ENCODE measurements around the gene TBC1D22A. TPM values are rescaled to one million over a fixed set of nuclear protein-coding genes. Genes with fewer than 3 reads are reported as not detected.
"Not testable (repeated sequence)": the region's sequence is repeated elsewhere in the genome, so short reads cannot be mapped to it uniquely, and the experiment has no call there.

TBC1D22A gene
- total RNA-seq, 3 donors from 2014 or later, result 19.0 to 23.6 (median 23.6) TPM

GRCh38 chr22:47048123-47049077 is 285.9 kb downstream of the TBC1D22A start:
- no peak for TF ChIP-seq CTCF (IDR thresholded peaks at IDR 0.05)
- no peak for TF ChIP-seq POLR2AphosphoS5 (IDR thresholded peaks at IDR 0.05)
- TF ChIP-seq POLR2A (IDR thresholded peaks at IDR 0.05), result no peak
- Histone ChIP-seq H3K4me1 (no peaks in the 10 kb centered on the region), H3K27ac (no peak overlapping the region), H3K27me3 (no peaks in the 10 kb centered on the region), H3K36me3 (no peaks in the 10 kb centered on the region), H3K4me3 (no peak overlapping the region), H3K9me3 (no peaks in the 10 kb centered on the region)
- DNase-seq (ENCODE audit: low spot score in 2 of 2), result no peak
- intact Hi-C loops (cut with DNase I; ENCODE audit: low total_unique reads), result no loop called here

- no peaks in the 10 kb centered on the region for H3K4me1 ChIP-seq
- no peak overlapping the region for H3K4me3 ChIP-seq
- intact Hi-C loops (cut with DNase I; ENCODE audit: low total_unique reads), result no loop called here
- no peaks in the 10 kb centered on the region for H3K9me3 ChIP-seq
- no peaks in the 10 kb centered on the region for H3K36me3 ChIP-seq
- no peak overlapping the region for H3K27ac ChIP-seq
- H3K27me3 ChIP-seq, result no peaks in the 10 kb centered on the region
- DNase-seq (ENCODE audit: low spot score in 2 of 2), result no peak
- no peak for TF ChIP-seq POLR2AphosphoS5 (IDR thresholded peaks at IDR 0.05)
These were observed 286.7 kb downstream of the TBC1D22A start for GRCh38 chr22:47049078-47049624.

- H3K27ac ChIP-seq; H3K4me3 ChIP-seq; intact Hi-C loops (cut with DNase I; ENCODE audit: low total_unique reads); H3K4me1 ChIP-seq; H3K36me3 ChIP-seq; H3K9me3 ChIP-seq; H3K27me3 ChIP-seq; DNase-seq (ENCODE audit: low spot score in 2 of 2): not testable (repeated sequence)
These were observed 287.4 kb downstream of the TBC1D22A start for GRCh38 chr22:47049736-47050400.

- H3K27me3 ChIP-seq, result no peaks in the 10 kb centered on the region
- H3K27ac ChIP-seq, result no peak overlapping the region
- H3K36me3 ChIP-seq, result no peaks in the 10 kb centered on the region
- H3K4me1 ChIP-seq, result no peaks in the 10 kb centered on the region
- intact Hi-C loops (cut with DNase I; ENCODE audit: low total_unique reads), result no loop called here
- DNase-seq (ENCODE audit: low spot score in 2 of 2), result no peak
- TF ChIP-seq POLR2A (IDR thresholded peaks at IDR 0.05) (no peak), POLR2AphosphoS5 (IDR thresholded peaks at IDR 0.05) (no peak), CTCF (IDR thresholded peaks at IDR 0.05) (no peak)
- no peaks in the 10 kb centered on the region for H3K9me3 ChIP-seq
- no peak overlapping the region for H3K4me3 ChIP-seq
These were observed 288.1 kb downstream of the TBC1D22A start for GRCh38 chr22:47050401-47051051.

- no peak overlapping the region for H3K27ac ChIP-seq
- no peak for DNase-seq (ENCODE audit: low spot score in 2 of 2)
- intact Hi-C loops (cut with DNase I; ENCODE audit: low total_unique reads), result no loop called here
These were observed 289.1 kb downstream of the TBC1D22A start for GRCh38 chr22:47051441-47052071.

More at GRCh38 chr22:47051441-47052071, 289.1 kb downstream of the TBC1D22A start:
- H3K27me3 ChIP-seq, result no peaks in the 10 kb centered on the region
- no peak for TF ChIP-seq POLR2A (IDR thresholded peaks at IDR 0.05)
- TF ChIP-seq CTCF (IDR thresholded peaks at IDR 0.05), result no peak
- no peak for TF ChIP-seq POLR2AphosphoS5 (IDR thresholded peaks at IDR 0.05)
- no peak overlapping the region for H3K4me3 ChIP-seq
- no peaks in the 10 kb centered on the region for H3K9me3 ChIP-seq
- H3K4me1 ChIP-seq, result no peaks in the 10 kb centered on the region
- H3K36me3 ChIP-seq, result no peaks in the 10 kb centered on the region
